OCI-M2 (cell line): ENCODE data around the gene MKNK1.
"Not testable (repeated sequence)": the region's sequence is repeated elsewhere in the genome, so short reads cannot be mapped to it uniquely, and the experiment has no call there.

Experiments used
- DNase-seq: peaks from one replicate; lab custom pipeline; 2025; ENCODE audit not compliant: unreplicated experiment; lab: John Stamatoyannopoulos, UW

MKNK1 gene

GRCh38 chr1:46603858-46604549 lies at the start of gene MKNK1:
MKNK1 (minus strand) TSS chr1:46604268; CDS start chr1:46583327, 20,941 bp downstream.
- DNase-seq: peak; percentile 85

DNA sequence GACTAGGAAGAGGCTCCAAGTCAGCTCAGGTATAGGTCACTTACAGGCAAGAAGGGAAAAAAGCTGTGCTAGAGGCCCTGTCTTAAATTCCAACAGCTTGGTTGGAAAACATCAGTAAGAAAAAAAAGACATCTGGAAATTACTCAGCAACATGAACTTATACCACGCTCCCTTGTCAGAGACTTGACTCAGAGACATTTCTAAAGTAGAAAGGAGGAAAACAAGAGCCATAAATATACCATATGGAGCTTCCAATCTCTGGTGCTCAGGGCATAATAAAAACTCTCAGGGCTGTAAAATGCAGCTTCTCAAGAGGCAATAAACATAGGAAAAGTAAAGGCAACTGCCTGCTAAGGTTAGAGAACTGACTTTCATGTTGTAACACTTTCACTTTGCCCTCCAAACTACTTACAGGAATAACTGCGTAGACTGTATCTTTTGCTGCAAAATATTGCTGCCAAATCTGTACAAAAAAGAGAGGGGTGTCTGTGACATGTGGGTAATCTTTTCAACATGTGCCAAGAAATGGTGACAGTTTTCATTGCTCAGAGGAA lies 49.4 kb upstream of the MKNK1 start:
- DNase-seq: no peak

GRCh38 chr1:46652321-46653100 lies 48.4 kb upstream of the MKNK1 start:
- no peak for DNase-seq

DNA sequence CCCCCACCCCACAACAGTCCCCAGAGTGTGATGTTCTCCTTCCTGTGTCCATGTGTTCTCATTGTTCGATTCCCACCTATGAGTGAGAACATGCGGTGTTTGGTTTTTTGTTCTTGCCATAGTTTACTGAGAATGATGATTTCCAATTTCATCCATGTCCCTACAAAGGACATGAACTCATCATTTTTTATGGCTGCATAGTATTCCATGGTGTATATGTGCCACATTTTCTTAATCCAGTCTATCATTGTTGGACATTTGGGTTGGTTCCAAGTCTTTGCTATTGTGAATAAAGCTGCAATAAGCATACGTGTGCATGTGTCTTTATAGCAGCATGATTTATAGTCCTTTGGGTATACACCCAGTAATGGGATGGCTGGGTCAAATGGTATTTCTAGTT lies 47.1 kb upstream of the MKNK1 start:
- not testable (repeated sequence) for DNase-seq

GRCh38 chr1:46650491-46650890 lies 46.4 kb upstream of the MKNK1 start:
- no peak for DNase-seq

- DNase-seq: no peak
Observed at GRCh38 chr1:46649764-46650163, 45.7 kb upstream of the MKNK1 start.

DNA sequence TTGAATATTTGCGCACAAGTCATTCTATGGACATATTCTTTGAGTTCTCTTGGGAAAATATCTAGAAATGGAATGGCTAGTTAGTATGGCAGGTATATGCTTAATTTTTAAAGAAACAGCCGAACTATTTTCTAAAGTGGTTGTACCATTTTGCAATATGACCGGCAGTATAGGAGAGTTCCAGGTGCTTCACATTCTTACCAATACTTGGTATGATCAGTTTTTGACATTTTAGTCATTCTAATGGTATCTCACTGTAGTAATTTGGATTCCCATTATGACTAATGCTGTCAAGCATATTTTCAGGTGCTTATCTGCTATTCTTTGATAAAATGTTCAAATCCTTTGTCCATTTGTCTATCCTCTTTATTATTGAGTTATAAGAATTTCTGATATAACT lies 43.5 kb upstream of the MKNK1 start:
- DNase-seq: no peak

- DNase-seq: no peak
Observed at GRCh38 chr1:46646844-46647243, 42.8 kb upstream of the MKNK1 start.

DNA sequence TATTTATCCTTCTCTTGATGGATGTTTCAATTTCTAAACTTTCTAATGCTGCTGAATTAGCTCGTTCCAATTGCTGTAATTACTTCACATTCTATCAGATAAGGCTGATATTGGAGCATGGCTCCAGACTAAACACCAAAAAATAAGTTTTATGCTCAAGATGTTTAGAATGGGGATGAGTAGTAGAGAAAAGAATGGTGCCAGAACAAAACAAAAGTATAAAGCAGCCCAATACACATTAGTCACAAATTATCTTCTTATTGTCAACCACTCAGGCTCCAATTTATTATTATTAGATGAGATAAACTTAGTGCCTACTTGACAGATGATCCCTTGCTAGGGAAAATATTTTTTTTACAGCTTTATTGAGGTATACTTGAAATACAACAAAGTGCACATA lies 42.3 kb upstream of the MKNK1 start:
- DNase-seq: no peak

DNA sequence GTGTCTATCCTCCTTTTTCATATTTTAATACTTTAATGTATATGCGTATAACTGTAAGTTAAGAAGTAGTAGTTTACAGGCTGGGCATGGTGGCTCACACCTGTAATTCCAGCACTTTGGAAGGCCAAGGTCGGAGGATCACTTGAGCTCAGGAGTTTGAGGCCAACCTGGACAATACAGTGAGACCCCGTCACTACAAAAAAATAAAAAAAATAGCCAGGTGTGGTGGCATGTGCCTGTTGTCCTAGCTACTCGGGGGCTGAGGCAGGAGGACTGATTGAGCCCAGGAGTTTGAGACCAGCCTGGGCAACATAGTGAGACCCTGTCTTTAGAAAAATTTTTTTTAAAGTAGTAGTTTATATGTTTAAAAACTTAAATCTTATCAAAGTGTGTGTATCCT lies 41.7 kb upstream of the MKNK1 start:
- no peak for DNase-seq

DNA sequence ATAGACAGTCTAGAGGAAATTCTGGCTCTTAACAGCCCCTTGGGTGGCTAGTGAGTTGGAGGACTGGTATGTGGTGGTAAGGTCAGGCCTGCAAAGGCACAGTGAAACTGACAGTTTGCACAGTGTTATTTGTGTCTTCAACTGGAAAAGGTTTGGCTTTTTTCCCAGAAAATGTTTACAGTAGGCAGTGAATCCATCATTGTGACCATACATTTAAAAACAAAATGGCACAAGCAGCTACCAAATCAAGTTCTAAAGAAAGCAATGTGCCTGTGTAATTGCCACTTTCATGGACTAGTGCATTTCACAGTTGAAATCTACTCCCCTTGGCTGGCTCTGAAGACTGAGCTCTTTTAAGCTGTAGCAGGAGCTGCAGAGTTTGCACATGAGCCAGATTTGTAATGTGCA lies 39.3 kb upstream of the MKNK1 start:
- DNase-seq: no peak

- DNase-seq: no peak
Observed at GRCh38 chr1:46642115-46642680, 38.1 kb upstream of the MKNK1 start.

GRCh38 chr1:46639547-46639946 lies 35.5 kb upstream of the MKNK1 start:
- no peak for DNase-seq

DNA sequence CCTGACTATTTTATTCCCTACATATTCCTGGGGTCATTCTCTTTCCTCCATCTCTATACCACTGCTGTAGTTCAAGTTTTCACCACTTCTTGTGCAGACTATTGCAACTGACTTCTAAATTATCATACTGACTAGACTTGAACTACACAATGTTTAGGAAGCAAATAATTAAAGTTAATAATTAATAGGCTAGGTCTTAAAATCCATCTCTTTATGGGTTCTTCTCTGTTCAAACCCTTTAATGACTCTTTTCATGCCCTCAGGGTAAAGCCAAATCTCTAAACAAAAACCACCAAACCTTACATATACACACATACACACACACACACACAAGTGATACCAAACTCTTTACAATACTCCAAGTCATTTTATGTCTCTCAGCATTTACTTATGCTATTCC lies 34.9 kb upstream of the MKNK1 start:
- DNase-seq: no peak

- DNase-seq: no peak
Observed at GRCh38 chr1:46637444-46638083, 33.5 kb upstream of the MKNK1 start.

DNA sequence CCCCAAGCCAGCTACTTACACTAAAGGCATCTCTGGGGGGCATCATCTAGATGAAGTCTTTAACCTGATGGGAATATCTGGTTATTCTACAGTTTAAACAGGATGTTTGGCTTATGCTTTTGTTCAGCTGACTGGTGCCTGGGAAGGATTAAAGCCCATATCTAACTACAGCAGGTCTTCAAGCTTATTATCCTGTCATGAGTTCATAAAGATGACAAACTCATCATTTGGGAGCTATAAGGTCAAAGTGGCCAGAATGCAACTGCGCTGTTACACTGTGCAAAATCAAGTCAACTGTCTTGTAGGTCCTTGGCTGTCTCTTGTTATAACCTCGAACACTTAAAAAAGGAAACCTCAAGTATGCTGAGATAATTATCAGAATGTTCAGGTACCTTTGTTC lies 31.1 kb upstream of the MKNK1 start:
- DNase-seq: no peak

- DNase-seq: no peak
Observed at GRCh38 chr1:46630719-46631118, 26.7 kb upstream of the MKNK1 start.

GRCh38 chr1:46623743-46624644 lies 19.9 kb upstream of the MKNK1 start:
- DNase-seq: no peak

- no peak for DNase-seq
Observed at GRCh38 chr1:46622344-46622743, 18.3 kb upstream of the MKNK1 start.

DNA sequence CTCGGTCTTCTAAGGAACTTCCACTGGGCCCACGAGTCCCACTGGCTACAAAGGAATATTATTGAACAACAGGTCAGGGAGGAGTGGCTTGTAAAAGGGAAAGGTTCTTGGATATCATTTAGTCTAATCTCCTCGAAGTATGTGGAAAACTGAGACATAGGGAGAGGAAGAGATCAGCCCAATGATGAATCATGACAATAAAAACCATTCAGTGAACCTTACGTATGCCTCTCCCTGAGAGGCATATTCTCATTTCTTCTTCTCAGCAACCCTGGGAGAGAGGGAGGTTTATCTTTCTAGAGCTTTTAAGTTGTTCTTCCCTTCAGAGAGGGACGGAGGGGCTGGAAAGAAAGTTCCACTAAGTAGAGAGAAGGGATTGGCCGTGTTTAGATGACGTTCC lies 17.9 kb upstream of the MKNK1 start:
- DNase-seq: no peak
